ENCODE measurements around the gene NUP54. TPM values are rescaled to one million over a fixed set of nuclear protein-coding genes. Genes with fewer than 3 reads are reported as not detected.

NUP54 gene
- total RNA-seq, 1 donor from 2014 or later: 43.4 TPM

GRCh38 chr4:76182463-76182862, 34.3 kb upstream of the NUP54 start:
- Mint-ChIP-seq H3K27me3 (ENCODE audit: unreplicated experiment) (peaks cover 5% of the 10 kb centered on the region), H3K9me3 (ENCODE audit: unreplicated experiment) (peaks cover 2% of the 10 kb centered on the region), H3K4me1 (ENCODE audit: low read depth, unreplicated experiment) (peaks cover 2% of the 10 kb centered on the region), H3K4me3 (ENCODE audit: unreplicated experiment) (no peak overlapping the region), H3K27ac (ENCODE audit: unreplicated experiment) (no peak overlapping the region), H3K36me3 (ENCODE audit: unreplicated experiment) (no peaks in the 10 kb centered on the region)
- TF ChIP-seq, protein P1, sequence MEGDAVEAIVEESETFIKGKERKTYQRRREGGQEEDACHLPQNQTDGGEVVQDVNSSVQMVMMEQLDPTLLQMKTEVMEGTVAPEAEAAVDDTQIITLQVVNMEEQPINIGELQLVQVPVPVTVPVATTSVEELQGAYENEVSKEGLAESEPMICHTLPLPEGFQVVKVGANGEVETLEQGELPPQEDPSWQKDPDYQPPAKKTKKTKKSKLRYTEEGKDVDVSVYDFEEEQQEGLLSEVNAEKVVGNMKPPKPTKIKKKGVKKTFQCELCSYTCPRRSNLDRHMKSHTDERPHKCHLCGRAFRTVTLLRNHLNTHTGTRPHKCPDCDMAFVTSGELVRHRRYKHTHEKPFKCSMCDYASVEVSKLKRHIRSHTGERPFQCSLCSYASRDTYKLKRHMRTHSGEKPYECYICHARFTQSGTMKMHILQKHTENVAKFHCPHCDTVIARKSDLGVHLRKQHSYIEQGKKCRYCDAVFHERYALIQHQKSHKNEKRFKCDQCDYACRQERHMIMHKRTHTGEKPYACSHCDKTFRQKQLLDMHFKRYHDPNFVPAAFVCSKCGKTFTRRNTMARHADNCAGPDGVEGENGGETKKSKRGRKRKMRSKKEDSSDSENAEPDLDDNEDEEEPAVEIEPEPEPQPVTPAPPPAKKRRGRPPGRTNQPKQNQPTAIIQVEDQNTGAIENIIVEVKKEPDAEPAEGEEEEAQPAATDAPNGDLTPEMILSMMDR (IDR thresholded peaks at IDR 0.05; ENCODE audit: partially characterized antibody, unreplicated experiment): no peak
- DNase-seq: no peak

DNA sequence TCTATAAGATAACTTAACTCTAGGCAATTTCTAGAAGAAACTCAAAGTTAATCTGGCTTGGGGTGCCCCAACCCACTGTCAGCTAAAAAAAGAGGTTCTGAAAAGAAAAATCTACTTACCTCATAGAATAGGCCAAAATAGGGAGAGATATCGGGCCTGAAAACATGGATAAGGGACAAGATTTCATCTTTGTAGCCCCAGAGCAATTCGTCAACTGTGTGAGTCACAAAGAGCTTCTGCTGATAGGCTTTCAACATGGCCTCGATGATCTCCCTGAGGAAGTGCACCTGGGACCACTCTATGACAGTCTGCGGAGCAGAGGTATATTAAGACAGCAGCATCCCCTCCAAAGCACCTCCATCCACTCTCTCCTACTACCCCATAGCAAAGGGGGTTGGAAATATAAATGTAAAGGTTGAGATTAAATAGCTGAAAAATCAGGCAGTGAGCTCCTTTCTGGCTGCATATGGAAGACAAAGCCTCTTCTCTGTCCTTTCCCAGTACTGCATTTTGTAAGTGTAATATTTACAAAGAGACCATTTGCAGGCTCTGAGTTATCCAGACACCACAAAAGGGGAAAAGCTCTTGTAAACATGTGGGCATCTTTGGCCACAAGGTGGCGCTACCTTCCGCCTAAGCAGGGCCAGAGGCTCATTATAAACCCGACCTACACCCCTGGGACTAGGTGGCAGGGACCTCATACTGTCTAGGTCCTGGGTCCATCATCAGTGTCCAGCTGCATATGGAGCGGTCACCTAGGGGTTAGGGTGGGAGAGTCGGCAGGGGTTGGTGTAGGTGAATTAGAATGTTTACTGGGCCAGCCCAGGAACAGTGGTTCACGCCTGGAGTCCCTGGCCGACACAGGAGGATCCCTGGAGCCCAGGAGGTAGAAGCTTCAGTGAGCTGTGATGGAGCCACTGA, 31.5 kb upstream of the NUP54 start:
- Mint-ChIP-seq H3K4me3 (ENCODE audit: unreplicated experiment) (peak overlapping the region; percentile 36), H3K27me3 (ENCODE audit: unreplicated experiment) (peaks cover 1% of the 10 kb centered on the region), H3K9me3 (ENCODE audit: unreplicated experiment) (no peaks in the 10 kb centered on the region), H3K36me3 (ENCODE audit: unreplicated experiment) (no peaks in the 10 kb centered on the region), H3K4me1 (ENCODE audit: low read depth, unreplicated experiment) (peaks cover 2% of the 10 kb centered on the region), H3K27ac (ENCODE audit: unreplicated experiment) (peak overlapping the region; percentile 7)
- DNase-seq: peak; percentile 91
- TF ChIP-seq, protein P1 (IDR thresholded peaks at IDR 0.05; ENCODE audit: partially characterized antibody, unreplicated experiment): peak; percentile 96

GRCh38 chr4:76178296-76178695, 30.1 kb upstream of the NUP54 start:
- TF ChIP-seq, protein P1 (IDR thresholded peaks at IDR 0.05; ENCODE audit: partially characterized antibody, unreplicated experiment): no peak
- Mint-ChIP-seq H3K27me3 (ENCODE audit: unreplicated experiment) (peaks cover 1% of the 10 kb centered on the region), H3K36me3 (ENCODE audit: unreplicated experiment) (no peaks in the 10 kb centered on the region), H3K4me3 (ENCODE audit: unreplicated experiment) (no peak overlapping the region), H3K9me3 (ENCODE audit: unreplicated experiment) (no peaks in the 10 kb centered on the region), H3K27ac (ENCODE audit: unreplicated experiment) (no peak overlapping the region), H3K4me1 (ENCODE audit: low read depth, unreplicated experiment) (no peaks in the 10 kb centered on the region)
- no peak for DNase-seq

DNA sequence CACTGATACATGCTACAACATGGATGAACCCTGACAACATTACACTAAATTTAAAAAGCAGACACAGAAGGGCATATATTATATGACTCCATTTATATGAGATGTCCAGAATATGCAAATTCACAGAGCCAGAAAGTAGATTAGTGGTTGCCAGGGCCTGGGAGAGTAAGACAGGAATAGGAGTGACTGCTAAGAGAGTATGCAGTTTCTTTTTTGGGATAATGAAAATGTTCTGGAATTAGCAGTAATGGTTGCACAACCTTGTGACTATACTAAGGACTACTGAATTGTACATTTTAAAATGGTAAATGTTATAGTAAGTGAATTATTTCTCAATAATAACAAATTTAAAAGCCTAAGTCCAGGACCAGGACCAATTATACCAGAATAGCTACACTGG, 29.5 kb upstream of the NUP54 start:
- no peaks in the 10 kb centered on the region for H3K4me1 Mint-ChIP-seq (ENCODE audit: low read depth, unreplicated experiment)
- TF ChIP-seq, protein P1 (IDR thresholded peaks at IDR 0.05; ENCODE audit: partially characterized antibody, unreplicated experiment): no peak

GRCh38 chr4:76175336-76175735, 27.1 kb upstream of the NUP54 start:
- no peak for DNase-seq
- TF ChIP-seq, protein P1 (IDR thresholded peaks at IDR 0.05; ENCODE audit: partially characterized antibody, unreplicated experiment): no peak
- Mint-ChIP-seq H3K4me1 (ENCODE audit: low read depth, unreplicated experiment) (no peaks in the 10 kb centered on the region), H3K36me3 (ENCODE audit: unreplicated experiment) (no peaks in the 10 kb centered on the region), H3K27ac (ENCODE audit: unreplicated experiment) (no peak overlapping the region), H3K4me3 (ENCODE audit: unreplicated experiment) (no peak overlapping the region), H3K9me3 (ENCODE audit: unreplicated experiment) (no peaks in the 10 kb centered on the region), H3K27me3 (ENCODE audit: unreplicated experiment) (peaks cover 3% of the 10 kb centered on the region)

More for the DNA sequence above, 29.5 kb upstream of the NUP54 start:
- no peak overlapping the region for H3K4me3 Mint-ChIP-seq (ENCODE audit: unreplicated experiment)
- H3K9me3 Mint-ChIP-seq (ENCODE audit: unreplicated experiment): no peaks in the 10 kb centered on the region
- no peak for DNase-seq
- H3K27ac Mint-ChIP-seq (ENCODE audit: unreplicated experiment): no peak overlapping the region
- no peaks in the 10 kb centered on the region for H3K36me3 Mint-ChIP-seq (ENCODE audit: unreplicated experiment)
- H3K27me3 Mint-ChIP-seq (ENCODE audit: unreplicated experiment): peaks cover 1% of the 10 kb centered on the region
